GM23338 (cell line): ENCODE results near the gene CBFA2T2. TPM values are rescaled to one million over a fixed set of nuclear protein-coding genes. Genes with fewer than 3 reads are reported as not detected.

Source experiments
- ATAC-seq: fragments of 200-7000 bp; cut with Tn5 transposase; 3 replicates; pipeline ENCODE4 v1.9.1; 2020
- DNase-seq: peaks from one replicate; pipeline ENCODE4 v3.0.0-alpha.2; 2015; ENCODE audit warnings: low spot score
- H2AFZ ChIP-seq: fragments of 200-600 bp; sonication (generic); 2 replicates; pipeline ENCODE4 v1.8.0; 2016; ENCODE audit warnings: antibody characterized with exemption, mild to moderate bottlenecking, moderate library complexity
- H3F3A ChIP-seq: fragments of 200-600 bp; sonication (generic); replicated peaks from 2 replicates; pipeline ENCODE4 v1.8.0; 2017; ENCODE audit warnings: antibody characterized with exemption, mixed run types, low read depth
- H3K27ac ChIP-seq: fragments of 200-600 bp; sonication (generic); 2 replicates; pipeline ENCODE4 v1.6.1; 2016; ENCODE audit warnings: low read depth
- H3K27me3 ChIP-seq: fragments of 200-600 bp; sonication (generic); 2 replicates; pipeline ENCODE4 v1.8.0; 2016; ENCODE audit warnings: mild to moderate bottlenecking, mixed run types, moderate library complexity; ENCODE audit not compliant: insufficient read depth
- H3K36me3 ChIP-seq: fragments of 200-600 bp; sonication (generic); 2 replicates; pipeline ENCODE4 v1.8.0; 2016; ENCODE audit warnings: mild to moderate bottlenecking; ENCODE audit not compliant: insufficient read depth
- H3K4me1 ChIP-seq: fragments of 200-600 bp; sonication (generic); 2 replicates; pipeline ENCODE4 v1.8.0; 2016; ENCODE audit warnings: mild to moderate bottlenecking, moderate library complexity; ENCODE audit not compliant: insufficient read depth
- H3K4me2 ChIP-seq: fragments of 200-600 bp; sonication (generic); 2 replicates; pipeline ENCODE4 v1.7.1; 2017; ENCODE audit warnings: mixed run types
- H3K4me3 ChIP-seq: fragments of 200-600 bp; sonication (generic); 2 replicates; pipeline ENCODE4 v1.6.1; 2016; ENCODE audit warnings: mixed run types
- H3K79me2 ChIP-seq: fragments of 200-600 bp; sonication (generic); replicated peaks from 2 replicates; pipeline ENCODE4 v1.8.0; 2017; ENCODE audit warnings: mild to moderate bottlenecking; ENCODE audit not compliant: insufficient read depth
- H3K9me2 ChIP-seq: fragments of 200-600 bp; sonication (generic); 2 replicates; pipeline ENCODE4 v1.8.0; 2017; ENCODE audit not compliant: insufficient read depth
- H4K20me1 ChIP-seq: fragments of 200-600 bp; sonication (generic); replicated peaks from 2 replicates; pipeline ENCODE4 v1.8.0; 2017; ENCODE audit warnings: mild to moderate bottlenecking; ENCODE audit not compliant: insufficient read depth
- H3K27ac Mint-ChIP-seq: 2 replicates; pipeline ENCODE4 v1.8.0; 2020; ENCODE audit warnings: inconsistent platforms, mild to moderate bottlenecking, moderate library complexity, mixed read lengths
- H3K27me3 Mint-ChIP-seq: 3 replicates; pipeline ENCODE4 v1.8.0; 2022; ENCODE audit warnings: low read depth, mild to moderate bottlenecking, moderate library complexity, mixed read lengths, inconsistent platforms; ENCODE audit not compliant: insufficient read depth, poor library complexity
- H3K36me3 Mint-ChIP-seq: 3 replicates; pipeline ENCODE4 v1.8.0; 2021; ENCODE audit warnings: low read depth, mild to moderate bottlenecking, inconsistent platforms, moderate library complexity, mixed read lengths
- H3K4me1 Mint-ChIP-seq: 3 replicates; pipeline ENCODE4 v1.8.0; 2020; ENCODE audit warnings: mild to moderate bottlenecking, inconsistent platforms, mixed read lengths
- H3K4me3 Mint-ChIP-seq: 3 replicates; pipeline ENCODE4 v1.8.0; 2021; ENCODE audit warnings: moderate library complexity, mild to moderate bottlenecking, inconsistent platforms, mixed read lengths
- H3K9me3 Mint-ChIP-seq: 3 replicates; pipeline ENCODE4 v1.8.0; 2020; ENCODE audit warnings: moderate library complexity, mild to moderate bottlenecking, inconsistent platforms, mixed read lengths
- CREB1 ChIP-seq: fragments of 250-450 bp; sonication (Bioruptor Pico); IDR thresholded peaks from 2 replicates; pipeline ENCODE4 v1.5.0; 2020; ENCODE audit warnings: low read depth, mild to moderate bottlenecking, moderate library complexity
- CTCF ChIP-seq, 2 experiments: fragments of 200-600 bp in 1 of 2; sonication (generic) in 1 of 2; conservative IDR thresholded peaks; 2 replicates each; pipeline versions ENCODE4 v1.5.1 to v1.6.1; 2016 to 2017; ENCODE audit warnings: antibody characterized with exemption in 2 of 2, low read depth in 2 of 2, mild to moderate bottlenecking in 2 of 2, moderate library complexity in 1 of 2
- ETS1 ChIP-seq: IDR thresholded peaks from 2 replicates; pipeline ENCODE4 v1.6.1; 2016; ENCODE audit warnings: antibody characterized with exemption
- EZH2 ChIP-seq: fragments of 200-600 bp; sonication (generic); IDR thresholded peaks from one replicate; pipeline ENCODE4 v1.8.0; 2017; ENCODE audit warnings: antibody characterized with exemption, mild to moderate bottlenecking, low read depth; ENCODE audit not compliant: unreplicated experiment
- EZH2phosphoT487 ChIP-seq: fragments of 200-600 bp; sonication (generic); IDR thresholded peaks from one replicate; pipeline ENCODE4 v1.8.1; 2018; ENCODE audit warnings: antibody characterized with exemption; ENCODE audit not compliant: unreplicated experiment
- JUNB ChIP-seq: IDR thresholded peaks from one replicate; pipeline ENCODE4 v1.6.1; 2016; ENCODE audit warnings: antibody characterized with exemption; ENCODE audit not compliant: unreplicated experiment
- NANOG ChIP-seq: IDR thresholded peaks from 2 replicates; pipeline ENCODE4 v1.6.1; 2016; ENCODE audit warnings: antibody characterized with exemption, borderline replicate concordance
- POLR2AphosphoS5 ChIP-seq: IDR thresholded peaks from 2 replicates; pipeline ENCODE4 v1.6.1; 2016; ENCODE audit warnings: antibody characterized with exemption, low read depth
- STAT1 ChIP-seq: IDR thresholded peaks from one replicate; pipeline ENCODE4 v1.6.1; 2016; ENCODE audit warnings: antibody characterized with exemption; ENCODE audit not compliant: unreplicated experiment
- ZNF114 ChIP-seq: fragments of 250-450 bp; sonication (Bioruptor Pico); IDR thresholded peaks from 2 replicates; pipeline ENCODE4 v1.5.0; 2020; ENCODE audit warnings: mild to moderate bottlenecking, moderate library complexity
- ZNF331 ChIP-seq: fragments of 250-450 bp; sonication (Bioruptor Pico); IDR thresholded peaks from 2 replicates; pipeline ENCODE4 v1.5.0; 2020; ENCODE audit warnings: low read depth, mild to moderate bottlenecking, moderate library complexity
- ZNF462 ChIP-seq: fragments of 250-450 bp; sonication (Bioruptor Pico); IDR thresholded peaks from 2 replicates; pipeline ENCODE4 v1.5.0; 2020; ENCODE audit warnings: mild to moderate bottlenecking, moderate library complexity
- polyA plus RNA-seq: library from polyadenylated mRNA; unstranded; fragments of >200 nt; fragmentation: Nextera tagmentation; extraction: Ambion mirVana; gene quantifications from 2 replicates; pipeline ENCODE4 v1.2.1, GENCODE V29; 2016
- total RNA-seq: library from RNA; depleted of rRNA; stranded (reverse); fragments of >200 nt; shearing (Covaris generic); gene quantifications from 2 replicates; pipeline ENCODE4 v1.2.3, GENCODE V29; 2014

The CBFA2T2 gene
- total and polyA plus RNA-seq, 2 experiments from 2014 or later: 12.7 to 15.8 TPM

DNA sequence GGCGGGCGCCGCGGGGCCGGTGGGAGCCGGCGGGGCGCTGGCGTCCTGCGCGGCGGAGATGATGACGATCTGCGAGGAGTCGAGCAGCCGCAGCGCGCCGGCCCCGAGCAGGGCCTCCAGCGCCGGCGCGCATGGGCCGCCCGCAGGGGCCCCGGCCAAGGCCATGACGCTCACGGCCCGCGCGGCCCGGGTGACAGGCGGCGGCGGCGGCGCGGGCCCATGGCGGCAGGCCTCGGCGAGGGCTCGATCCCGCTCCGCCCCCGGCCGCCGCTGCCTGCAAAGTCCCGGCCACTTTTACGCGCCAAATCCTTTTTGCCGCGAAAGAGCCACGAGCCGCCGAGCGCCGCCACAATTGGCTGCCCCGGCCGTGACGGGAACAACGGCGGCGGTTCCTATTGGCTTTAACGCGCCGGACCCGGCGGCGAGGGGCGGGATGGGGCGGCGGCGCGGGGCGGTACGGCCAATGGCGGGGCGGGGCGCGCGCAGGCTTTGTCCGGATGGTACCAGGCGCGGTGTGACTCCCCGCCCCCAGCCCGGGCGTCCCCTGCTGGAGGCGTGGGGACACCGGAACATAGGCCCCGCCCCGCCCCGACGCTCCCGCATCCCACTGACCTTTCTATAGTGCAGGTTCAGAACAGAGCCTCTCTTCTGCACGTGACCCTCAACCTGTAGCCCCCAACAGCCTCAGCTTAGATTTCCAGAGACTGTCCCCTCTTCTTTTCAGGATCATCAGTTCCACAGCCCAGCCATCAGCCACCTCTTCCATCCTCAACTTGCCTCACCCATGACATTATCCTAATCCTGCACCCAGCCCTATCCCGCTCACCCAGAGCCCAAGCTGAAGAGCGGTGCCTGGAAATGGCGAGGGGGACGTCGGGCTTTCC, 196.4 kb downstream of the CBFA2T2 start, which contains the start of gene E2F1 (continued):
- TF ChIP-seq EZH2phosphoT487: no peak

- H3K4me3 Mint-ChIP-seq: peak overlapping the region; percentile 59
- no peak for ATAC-seq
- Histone ChIP-seq H2AFZ (peak overlapping the region; percentile 97), H3K36me3 (no peaks in the 10 kb centered on the region), H3F3A (0 out of 2 replicates have a peak, but pooled peaks cover 2% of the 10 kb centered on the region), H4K20me1 (peaks cover 24% of the 10 kb centered on the region; the same call in 1 of the 2 replicates), H3K79me2 (peaks cover 33% of the 10 kb centered on the region), H3K9me2 (no peaks in the 10 kb centered on the region), H3K27me3 (no peaks in the 10 kb centered on the region), H3K4me3 (peak overlapping the region; percentile 54), H3K4me1 (peaks cover 10% of the 10 kb centered on the region; the same call in 1 of the 2 replicates), H3K27ac (no peak overlapping the region), H3K4me2 (peak overlapping the region; percentile 80)
- no peaks in the 10 kb centered on the region for H3K36me3 Mint-ChIP-seq
- peak overlapping the region; percentile 47 for H3K27ac Mint-ChIP-seq
- no peaks in the 10 kb centered on the region for H3K9me3 Mint-ChIP-seq
- no peak for DNase-seq
- peaks cover 24% of the 10 kb centered on the region for H3K4me1 Mint-ChIP-seq
- peaks cover 14% of the 10 kb centered on the region for H3K27me3 Mint-ChIP-seq
- TF ChIP-seq EZH2phosphoT487: no peak
- no peak for TF ChIP-seq ZNF331 (CRISPR knock-in tag)
- no peak for TF ChIP-seq ZNF462 (CRISPR knock-in tag)
- no peak for TF ChIP-seq JUNB
- TF ChIP-seq NANOG: no peak
- TF ChIP-seq ETS1: no peak
- no peak for TF ChIP-seq POLR2AphosphoS5
- TF ChIP-seq CREB1 (CRISPR knock-in tag): no peak
- no peak for TF ChIP-seq CTCF (conservative IDR thresholded peaks at IDR 0.05; ENCODE audit: low read depth in 2 of 2)
- no peak for TF ChIP-seq STAT1
- TF ChIP-seq ZNF114 (CRISPR knock-in tag): no peak
- TF ChIP-seq EZH2: no peak
Observed at GRCh38 chr20:33686984-33687366, 197.1 kb downstream of the CBFA2T2 start.
